Measurements from ENCODE around the gene ITGA5. TPM values are rescaled to one million over a fixed set of nuclear protein-coding genes. Genes with fewer than 3 reads are reported as not detected.

The ITGA5 gene
- total RNA-seq, 1 donor from 2014 or later, result 112 TPM

- peak; percentile 52 for DNase-seq (ENCODE audit: low read depth)
Measured at GRCh38 chr12:54352891-54353874, 65.9 kb downstream of the ITGA5 start.

GRCh38 chr12:54352022-54352531 lies 67.0 kb downstream of the ITGA5 start:
- DNase-seq (ENCODE audit: low read depth), result peak; percentile 43

- DNase-seq (ENCODE audit: low read depth), result no peak
Measured at GRCh38 chr12:54351341-54351740, 67.7 kb downstream of the ITGA5 start.

- DNase-seq (ENCODE audit: low read depth), result no peak
Measured at GRCh38 chr12:54350743-54351142, 68.3 kb downstream of the ITGA5 start.

GRCh38 chr12:54349679-54350078 lies 69.4 kb downstream of the ITGA5 start:
- no peak for DNase-seq (ENCODE audit: low read depth)

- DNase-seq (ENCODE audit: low read depth), result no peak
Measured at GRCh38 chr12:54349036-54349435, 70.0 kb downstream of the ITGA5 start.

Other genes with a start within 250 kb of the ITGA5 start
- 22.3 and 41.0 TPM in 2 replicates for gene SMUG1, start 230.3 kb downstream of the ITGA5 start, total RNA-seq
- 35.4 and 97.5 TPM in 2 replicates for gene CBX5, start 139.1 kb downstream of the ITGA5 start, total RNA-seq
- gene HNRNPA1, start 138.5 kb downstream of the ITGA5 start, total RNA-seq, result 324 and 386 TPM in 2 replicates
- 0.45 TPM in 1 of 2 replicates, not detected in the other for gene NFE2, start 118.3 kb downstream of the ITGA5 start, total RNA-seq
- gene COPZ1, start 94.1 kb downstream of the ITGA5 start, total RNA-seq, result 102 and 191 TPM in 2 replicates
- not detected in 2 replicates for gene GPR84, start 54.8 kb downstream of the ITGA5 start, total RNA-seq
- 3.0 and 10.2 TPM in 2 replicates for gene ZNF385A, start 34.5 kb downstream of the ITGA5 start, total RNA-seq
- gene GTSF1, start 54.3 kb upstream of the ITGA5 start, total RNA-seq, result 0.52 and 9.0 TPM in 2 replicates
- not detected in 2 replicates for gene NCKAP1L, start 78.5 kb upstream of the ITGA5 start, total RNA-seq
- 0.20 TPM in 1 of 2 replicates, not detected in the other for gene PDE1B, start 130.3 kb upstream of the ITGA5 start, total RNA-seq
- 4.0 and 28.2 TPM in 2 replicates for gene PPP1R1A, start 169.4 kb upstream of the ITGA5 start, total RNA-seq
- not detected in 2 replicates for gene LACRT, start 215.6 kb upstream of the ITGA5 start, total RNA-seq
- gene DCD, start 229.1 kb upstream of the ITGA5 start, total RNA-seq, result not detected in 2 replicates